H1 (cell line): ENCODE measurements around the gene CDKN2B-AS1. TPM values are rescaled to one million over a fixed set of nuclear protein-coding genes. Genes with fewer than 3 reads are reported as not detected.

ENCODE experiments used
- CTCF ChIA-PET: fragments of 300-600 bp; sonication (Branson Sonifier 250); formaldehyde crosslinking; loops from one replicate; lab custom pipeline; 2021; ENCODE audit not compliant: partially characterized antibody; lab: Charles Lee
- POLR2A ChIA-PET: fragments of 300-600 bp; sonication (Branson Sonifier 250); formaldehyde crosslinking; loops from one replicate; lab custom pipeline; 2021; ENCODE audit warnings: inconsistent platforms; ENCODE audit not compliant: partially characterized antibody; lab: Charles Lee
- DNase-seq, 2 experiments: peaks; one replicate each; pipeline versions ENCODE4 v3.0.0 to v3.0.0-alpha.2; 2010 to 2022; ENCODE audit warnings: low spot score in 2 of 2, low read depth in 1 of 2, mixed read lengths in 1 of 2
- FAIRE-seq: peaks from 2 replicates; lab custom pipeline; 2011; peaks lifted over from hg19 to GRCh38; lab: Jason Lieb, UNC
- H2AFZ ChIP-seq: 2 replicates; pipeline ENCODE4 v1.8.1; 2012; ENCODE audit warnings: low read length, inconsistent platforms
- H2AK5ac ChIP-seq: 2 replicates; pipeline ENCODE4 v1.6.1; 2013; ENCODE audit warnings: low read depth, low read length
- H2BK120ac ChIP-seq: replicated peaks from 2 replicates; pipeline ENCODE3; 2013; ENCODE audit warnings: low read depth, low read length, inconsistent platforms
- H2BK12ac ChIP-seq: 2 replicates; pipeline ENCODE4 v1.6.1; 2013; ENCODE audit warnings: low read depth, low read length
- H2BK15ac ChIP-seq: 2 replicates; pipeline ENCODE4 v1.6.1; 2013; ENCODE audit warnings: low read length
- H2BK20ac ChIP-seq: 2 replicates; pipeline ENCODE4 v1.6.1; 2013; ENCODE audit warnings: low read length
- H2BK5ac ChIP-seq: 2 replicates; pipeline ENCODE4 v1.6.1; 2013; ENCODE audit warnings: low read depth, low read length
- H3K14ac ChIP-seq: 2 replicates; pipeline ENCODE4 v1.6.1; 2013; ENCODE audit warnings: inconsistent platforms; ENCODE audit not compliant: insufficient read length
- H3K18ac ChIP-seq: 2 replicates; pipeline ENCODE4 v1.6.1; 2013; ENCODE audit warnings: low read length; ENCODE audit errors: extremely low read depth
- H3K23ac ChIP-seq: 2 replicates; pipeline ENCODE4 v1.6.1; 2013; ENCODE audit warnings: inconsistent platforms; ENCODE audit not compliant: insufficient read length
- H3K23me2 ChIP-seq: 2 replicates; pipeline ENCODE4 v1.6.1; 2013; ENCODE audit warnings: low read depth, low read length
- H3K27ac ChIP-seq: 2 replicates; pipeline ENCODE4 v1.6.1; 2011; ENCODE audit warnings: low read depth, low read length, inconsistent platforms
- H3K27me3 ChIP-seq, 4 experiments: replicated peaks in 1 of 4; 1 replicate in 1 of 4; 2 replicates in 3 of 4; pipeline versions ENCODE4 v1.6.1 to v1.8.1; 2011 to 2013; ENCODE audit warnings: low read length in 3 of 4, mild to moderate bottlenecking in 3 of 4, inconsistent platforms in 2 of 4, mixed read lengths in 2 of 4, moderate library complexity in 1 of 4; ENCODE audit not compliant: control insufficient read depth in 3 of 4, insufficient read depth in 3 of 4; ENCODE audit errors: extremely low read depth in 1 of 4
- H3K36me3 ChIP-seq, 4 experiments: 2 replicates each; pipeline versions ENCODE4 v1.6.1 to v1.8.1; 2011 to 2013; ENCODE audit warnings: mild to moderate bottlenecking in 4 of 4, low read length in 3 of 4, moderate library complexity in 2 of 4, control low read depth in 1 of 4, inconsistent platforms in 1 of 4; ENCODE audit not compliant: insufficient read depth in 4 of 4, control insufficient read depth in 2 of 4
- H3K4ac ChIP-seq: replicated peaks from 2 replicates; pipeline ENCODE3; 2013; ENCODE audit warnings: low read length, low read depth, mixed read lengths, inconsistent platforms; ENCODE audit not compliant: insufficient read length
- H3K4me1 ChIP-seq, 4 experiments: replicated peaks in 1 of 4; 1 replicate in 1 of 4; 2 replicates in 3 of 4; pipeline versions ENCODE4 v1.6.1 to v1.8.1; 2011 to 2013; ENCODE audit warnings: low read length in 3 of 4, inconsistent platforms in 2 of 4, mixed read lengths in 1 of 4; ENCODE audit not compliant: insufficient read depth in 4 of 4, control insufficient read depth in 3 of 4
- H3K4me2 ChIP-seq, 2 experiments: 2 replicates each; pipeline versions ENCODE4 v1.6.1 to v1.8.1; 2011 to 2013; ENCODE audit warnings: low read depth in 2 of 2, low read length in 2 of 2, control low read depth in 1 of 2, inconsistent platforms in 1 of 2, mild to moderate bottlenecking in 1 of 2; ENCODE audit not compliant: insufficient read depth in 1 of 2
- H3K4me3 ChIP-seq, 4 experiments: fragments of 200-600, 300-600 bp in 1 of 4; sonication (generic), shearing (Covaris generic), sonication (Bioruptor Twin) in 1 of 4; 2 replicates each; pipeline versions ENCODE4 v1.5.1 to v1.8.1; 2011 to 2016; ENCODE audit warnings: low read length in 4 of 4, low read depth in 3 of 4, control low read depth in 2 of 4, inconsistent platforms in 2 of 4, mild to moderate bottlenecking in 2 of 4, mixed read lengths in 1 of 4, moderate library complexity in 1 of 4; ENCODE audit not compliant: insufficient read depth in 2 of 4; ENCODE audit errors: extremely low read depth in 1 of 4
- H3K56ac ChIP-seq: replicated peaks from 2 replicates; pipeline ENCODE3; 2013; ENCODE audit warnings: low read depth, mild to moderate bottlenecking, mixed read lengths, low read length, inconsistent platforms; ENCODE audit not compliant: insufficient read length
- H3K79me1 ChIP-seq: 2 replicates; pipeline ENCODE4 v1.6.1; 2013; ENCODE audit warnings: low read depth, low read length, control low read depth
- H3K79me2 ChIP-seq, 2 experiments: 2 replicates each; pipeline versions ENCODE4 v1.6.1 to v1.8.1; 2012 to 2013; ENCODE audit warnings: low read length in 2 of 2, mild to moderate bottlenecking in 2 of 2, inconsistent platforms in 1 of 2; ENCODE audit not compliant: insufficient read depth in 2 of 2, control insufficient read depth in 1 of 2
- H3K9ac ChIP-seq, 4 experiments: replicated peaks in 1 of 4; 1 replicate in 1 of 4; 2 replicates in 3 of 4; pipeline versions ENCODE4 v1.6.1 to v1.8.1; 2011 to 2013; ENCODE audit warnings: low read depth in 3 of 4, low read length in 3 of 4, control low read depth in 2 of 4, mild to moderate bottlenecking in 2 of 4, moderate library complexity in 2 of 4, inconsistent platforms in 1 of 4; ENCODE audit errors: extremely low read depth in 1 of 4
- H3K9me3 ChIP-seq, 2 experiments: 2 replicates each; pipeline versions ENCODE4 v1.6.1 to v1.8.1; 2012 to 2013; ENCODE audit warnings: mild to moderate bottlenecking in 2 of 2, moderate library complexity in 2 of 2, control low read depth in 1 of 2, inconsistent platforms in 1 of 2, low read depth in 1 of 2, low read length in 1 of 2, mixed read lengths in 1 of 2; ENCODE audit not compliant: insufficient read depth in 2 of 2
- H4K20me1 ChIP-seq, 2 experiments: replicated peaks in 1 of 2; 2 replicates each; pipeline versions ENCODE3 to v1.8.1; 2011 to 2013; ENCODE audit warnings: inconsistent platforms in 2 of 2, low read length in 2 of 2, mild to moderate bottlenecking in 1 of 2; ENCODE audit not compliant: insufficient read depth in 2 of 2, control insufficient read depth in 1 of 2
- H4K5ac ChIP-seq: 2 replicates; pipeline ENCODE4 v1.6.1; 2013; ENCODE audit warnings: low read length, low read depth, mixed read lengths, inconsistent platforms; ENCODE audit not compliant: insufficient read length
- H4K8ac ChIP-seq: 2 replicates; pipeline ENCODE4 v1.8.0; 2013; ENCODE audit warnings: mild to moderate bottlenecking, moderate library complexity, low read length, inconsistent platforms; ENCODE audit not compliant: insufficient read depth; ENCODE audit errors: extremely low read depth
- H4K91ac ChIP-seq: replicated peaks from 2 replicates; pipeline ENCODE3; 2013; ENCODE audit warnings: low read length, mixed read lengths, inconsistent platforms; ENCODE audit not compliant: insufficient read length
- ASH2L ChIP-seq: fragments of 200-600, 300-600 bp; sonication (generic); IDR thresholded peaks from one replicate; pipeline ENCODE4 v1.7.1; 2017; ENCODE audit warnings: low read length
- E2F6 ChIP-seq: IDR thresholded peaks from 2 replicates; pipeline ENCODE4 v1.6.1; 2012; ENCODE audit warnings: inconsistent platforms
- EP300 ChIP-seq, 2 experiments: IDR thresholded peaks; 1 replicate in 1 of 2; 2 replicates in 1 of 2; pipeline ENCODE4 v1.6.1; 2011 to 2012; ENCODE audit warnings: low read depth in 2 of 2, low read length in 2 of 2, mild to moderate bottlenecking in 2 of 2, borderline replicate concordance in 1 of 2, inconsistent platforms in 1 of 2, moderate library complexity in 1 of 2
- EZH2 ChIP-seq: fragments of 200-600 bp; sonication (generic); IDR thresholded peaks from 2 replicates; pipeline ENCODE4 v1.7.1; 2012; ENCODE audit warnings: low read depth, mild to moderate bottlenecking, moderate library complexity, low read length, inconsistent platforms; ENCODE audit not compliant: severe bottlenecking
- HDAC2 ChIP-seq, 2 experiments: fragments of 300-600 bp in 1 of 2; sonication (generic) in 1 of 2; IDR thresholded peaks; 2 replicates each; pipeline ENCODE4 v1.6.1; 2011 to 2012; ENCODE audit warnings: low read depth in 2 of 2, low read length in 2 of 2, mild to moderate bottlenecking in 2 of 2, moderate library complexity in 2 of 2, borderline replicate concordance in 1 of 2, inconsistent platforms in 1 of 2
- JUND ChIP-seq: IDR thresholded peaks from 2 replicates; pipeline ENCODE4 v1.6.1; 2011; ENCODE audit warnings: mild to moderate bottlenecking, improper control_type of control experiment, low read length
- KDM5A ChIP-seq: fragments of 200-600 bp; IDR thresholded peaks from 2 replicates; pipeline ENCODE4 v1.7.1; 2012; ENCODE audit warnings: mild to moderate bottlenecking, low read length, inconsistent platforms, mixed read lengths
- SIN3A ChIP-seq, 2 experiments: IDR thresholded peaks in 1 of 2; conservative IDR thresholded peaks in 1 of 2; 2 replicates each; pipeline ENCODE4 v1.6.1; 2011 to 2012; ENCODE audit warnings: low read length in 2 of 2, improper control_type of control experiment in 1 of 2, low read depth in 1 of 2, mild to moderate bottlenecking in 1 of 2
- SP1 ChIP-seq: IDR thresholded peaks from 2 replicates; pipeline ENCODE4 v1.6.1; 2011; ENCODE audit warnings: low read depth, low read length
- SRF ChIP-seq: IDR thresholded peaks from 2 replicates; pipeline ENCODE4 v1.6.1; 2011; ENCODE audit warnings: mild to moderate bottlenecking, low read depth, low read length, moderate library complexity
- TAF1 ChIP-seq: IDR thresholded peaks from 2 replicates; pipeline ENCODE4 v1.6.1; 2011; ENCODE audit warnings: mild to moderate bottlenecking, low read depth, low read length
- TBP ChIP-seq: IDR thresholded peaks from 2 replicates; pipeline ENCODE4 v1.6.1; 2011; ENCODE audit warnings: low read depth, low read length, improper control_type of control experiment
- WGBS, 2 experiments: shearing (Covaris generic) in 1 of 2; methylation state at CpG; one replicate each; pipeline versions ENCODE4 v1.1.6 to v1.1.7; 2013 to 2015; ENCODE audit warnings: low lambda C conversion rate in 2 of 2, mixed read lengths in 2 of 2, inconsistent platforms in 1 of 2, low coverage in 1 of 2, missing lambda C conversion rate in 1 of 2; ENCODE audit not compliant: insufficient replicate concordance in 2 of 2, insufficient coverage in 1 of 2, insufficient read length in 1 of 2; ENCODE audit errors: extremely low coverage in 1 of 2, missing lambda C conversion rate in 1 of 2; 5-methylcytosine and 5-hydroxymethylcytosine counted together
- polyA plus RNA-seq, 7 experiments: library from polyadenylated mRNA; depleted of rRNA in 3 of 7; stranded (reverse) in 5 of 7; unstranded in 2 of 7; fragments of >200 nt in 5 of 7; fragments of 200-250 nt in 2 of 7; gene quantifications; 1 replicate in 5 of 7; 2 replicates in 1 of 7; 4 replicates in 1 of 7; pipeline versions ENCODE4 v1.2.1 to v1.2.3, GENCODE V29; 2011 to 2013; ENCODE audit warnings: missing spikeins in 2 of 7, mixed read lengths in 2 of 7
- total RNA-seq: library from RNA; stranded (reverse); fragmentation: NEBNext Ultra II Directional; extraction: Animal tissue kit (Norgen Biotek cat#: 25700); gene quantifications from 2 replicates; pipeline ENCODE4 v1.2.1, GENCODE V29; 2021

The CDKN2B-AS1 gene
- total and polyA plus RNA-seq, 2 of the 8 experiments (the other 6 are each of a cell fraction or from before 2014, with no cell fraction given): not detected

DNA sequence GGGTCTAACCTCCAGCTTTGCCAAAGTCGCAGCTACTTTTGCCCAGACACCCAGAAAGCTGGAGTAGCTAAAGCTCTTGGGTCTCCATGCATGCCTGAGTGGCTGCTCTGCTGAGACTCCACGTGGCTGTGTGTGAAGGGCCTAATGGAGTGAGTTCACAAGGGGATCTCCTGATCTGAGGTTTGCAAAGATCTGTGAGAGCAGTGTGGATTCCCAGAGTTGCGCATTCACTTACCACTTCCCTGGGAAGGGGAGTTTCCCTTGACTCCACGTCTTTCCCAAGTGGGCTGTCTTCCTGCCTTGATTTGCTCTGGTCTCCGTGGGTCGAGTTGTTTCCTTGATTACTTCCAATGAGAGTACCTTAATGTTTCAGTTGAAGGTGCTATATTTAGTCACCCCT is 32.1 kb downstream of the CDKN2B-AS1 start:
- H3K27me3 ChIP-seq: no peaks in the 10 kb centered on the region
- no peak overlapping the region for H3K18ac ChIP-seq
- H2BK20ac ChIP-seq: no peak overlapping the region
- peak overlapping the region; percentile 55; the same call in 1 of the 2 replicates for H2AFZ ChIP-seq
- no peak overlapping the region for H2BK5ac ChIP-seq
- no peak overlapping the region for H3K23ac ChIP-seq
- H3K79me1 ChIP-seq: no peaks in the 10 kb centered on the region
- H3K27ac ChIP-seq: no peak overlapping the region
- FAIRE-seq (no peak), DNase-seq (no peak)
- no peaks in the 10 kb centered on the region for H3K36me3 ChIP-seq
- no peak overlapping the region for H2BK15ac ChIP-seq
- no peaks in the 10 kb centered on the region for H3K9me3 ChIP-seq
- H3K4ac ChIP-seq: no peak overlapping the region
- no peak overlapping the region for H4K91ac ChIP-seq
- no peak overlapping the region for H3K4me3 ChIP-seq
- H4K8ac ChIP-seq: no peak overlapping the region
- no peak overlapping the region for H3K14ac ChIP-seq
- POLR2A ChIA-PET: no interaction called here
- no peaks in the 10 kb centered on the region for H3K23me2 ChIP-seq
- CTCF ChIA-PET: interaction anchor here (1.0 to 1.6 kb wide), 2 partner anchors 13 to 93 kb away, joined by 3 to 4 read pairs; no protein-coding TSS in a partner anchor
- H3K4me1 ChIP-seq: no peaks in the 10 kb centered on the region
- no peaks in the 10 kb centered on the region for H4K20me1 ChIP-seq
- WGBS, 2 experiments: 84% methylated on average over 6 of the region's 6 CpGs; no CpG with 5 or more reads in 1 of the 2 experiments
- no peak overlapping the region for H2BK120ac ChIP-seq
- H3K4me2 ChIP-seq: no peak overlapping the region
- H3K56ac ChIP-seq: no peak overlapping the region
- no peaks in the 10 kb centered on the region for H3K79me2 ChIP-seq
- no peak overlapping the region for H4K5ac ChIP-seq
- no peak overlapping the region for H2AK5ac ChIP-seq
- no peak overlapping the region for H3K9ac ChIP-seq
- no peak overlapping the region for H2BK12ac ChIP-seq
- TF ChIP-seq HDAC2 (IDR thresholded peaks at IDR 0.05; ENCODE audit: borderline replicate concordance in 1 of 2, low read depth in 2 of 2, low read length in 2 of 2) (no peak), SIN3A (conservative IDR thresholded peaks at IDR 0.05 in 1 of 2, IDR thresholded peaks at IDR 0.05 in 1 of 2; ENCODE audit: low read depth in 1 of 2, low read length in 2 of 2) (no peak), KDM5A (no peak), SRF (no peak), ASH2L (no peak), TBP (no peak), EP300 (IDR thresholded peaks at IDR 0.05; ENCODE audit: borderline replicate concordance in 1 of 2, low read depth in 2 of 2, low read length in 2 of 2) (no peak), TAF1 (no peak), SP1 (no peak), JUND (no peak), EZH2 (no peak), E2F6 (no peak)
